Colon (tissue), 2 donors: ENCODE results near the gene SIGMAR1.

Experiments
- FAIRE-seq: peaks from 2 replicates; lab custom pipeline; 2012; peaks lifted over from hg19 to GRCh38; lab: Jason Lieb, UNC
- donor health status: control.
- donor health status: control.

Gene SIGMAR1

GRCh38 chr9:34630402-34631154, 7.0 kb downstream of the SIGMAR1 start:
- FAIRE-seq = no peak

GRCh38 chr9:34629491-34629808, 8.1 kb downstream of the SIGMAR1 start:
- FAIRE-seq = no peak

GRCh38 chr9:34628656-34629490, 8.7 kb downstream of the SIGMAR1 start, which contains the start of gene ARID3C:
Gene ARID3C, minus strand, starts transcription at chr9:34629066. Its CDS starts 1,052 bp downstream, at chr9:34628014.
- no peak for FAIRE-seq

- no peak for FAIRE-seq
These were observed 9.6 kb downstream of the SIGMAR1 start for GRCh38 chr9:34627716-34628655.

GRCh38 chr9:34625186-34625486, 12.5 kb downstream of the SIGMAR1 start:
- no peak for FAIRE-seq

- FAIRE-seq = no peak
These were observed 13.0 kb downstream of the SIGMAR1 start for GRCh38 chr9:34624475-34625185.

- FAIRE-seq = no peak
These were observed 14.0 kb downstream of the SIGMAR1 start for GRCh38 chr9:34623374-34624235.

GRCh38 chr9:34620061-34620994, 17.3 kb downstream of the SIGMAR1 start, which contains the start of gene DCTN3:
Gene DCTN3, minus strand, starts transcription at chr9:34620495. Its CDS starts 31 bp downstream, at chr9:34620464.
- no peak for FAIRE-seq

- FAIRE-seq = no peak
These were observed 22.5 kb downstream of the SIGMAR1 start for GRCh38 chr9:34615132-34615531.

- FAIRE-seq = no peak
These were observed 24.7 kb downstream of the SIGMAR1 start for GRCh38 chr9:34612788-34613390.

GRCh38 chr9:34611811-34612787, 25.5 kb downstream of the SIGMAR1 start, which contains the start of gene RPP25L:
Gene RPP25L, minus strand, starts transcription at chr9:34612097. Its CDS starts 801 bp downstream, at chr9:34611296.
- no peak for FAIRE-seq

GRCh38 chr9:34611251-34611810, 26.3 kb downstream of the SIGMAR1 start:
- no peak for FAIRE-seq

GRCh38 chr9:34610434-34611206, 27.0 kb downstream of the SIGMAR1 start:
- FAIRE-seq = no peak

GRCh38 chr9:34607331-34607730, 30.3 kb downstream of the SIGMAR1 start:
- no peak for FAIRE-seq

GRCh38 chr9:34606905-34607304, 30.7 kb downstream of the SIGMAR1 start:
- no peak for FAIRE-seq

- no peak for FAIRE-seq
These were observed 31.4 kb downstream of the SIGMAR1 start for GRCh38 chr9:34606190-34606589.
